ENCODE results near the gene TNFRSF19. TPM values are rescaled to one million over a fixed set of nuclear protein-coding genes. Genes with fewer than 3 reads are reported as not detected.

The TNFRSF19 gene
- total RNA-seq, 1 donor from 2014 or later = 25.9 TPM

- peaks cover 56% of the 10 kb centered on the region for H3K4me1 ChIP-seq
- H3K36me3 ChIP-seq = no peaks in the 10 kb centered on the region
- peak overlapping the region; percentile 42 for H3K4me3 ChIP-seq
- H3K27me3 ChIP-seq (ENCODE audit: low read depth) = no peaks in the 10 kb centered on the region
- peak overlapping the region; percentile 90 for H3K27ac ChIP-seq (replicated peaks)
- no peak for TF ChIP-seq CTCF (IDR thresholded peaks at IDR 0.05; ENCODE audit: borderline replicate concordance)
- H3K9me3 ChIP-seq (replicated peaks) = no peaks in the 10 kb centered on the region
- peak; percentile 57 for DNase-seq
- intact Hi-C loops (cut with micrococcal nuclease) = no loop called here
These were observed 11.3 kb upstream of the TNFRSF19 start for GRCh38 chr13:23558675-23559536.

DNA sequence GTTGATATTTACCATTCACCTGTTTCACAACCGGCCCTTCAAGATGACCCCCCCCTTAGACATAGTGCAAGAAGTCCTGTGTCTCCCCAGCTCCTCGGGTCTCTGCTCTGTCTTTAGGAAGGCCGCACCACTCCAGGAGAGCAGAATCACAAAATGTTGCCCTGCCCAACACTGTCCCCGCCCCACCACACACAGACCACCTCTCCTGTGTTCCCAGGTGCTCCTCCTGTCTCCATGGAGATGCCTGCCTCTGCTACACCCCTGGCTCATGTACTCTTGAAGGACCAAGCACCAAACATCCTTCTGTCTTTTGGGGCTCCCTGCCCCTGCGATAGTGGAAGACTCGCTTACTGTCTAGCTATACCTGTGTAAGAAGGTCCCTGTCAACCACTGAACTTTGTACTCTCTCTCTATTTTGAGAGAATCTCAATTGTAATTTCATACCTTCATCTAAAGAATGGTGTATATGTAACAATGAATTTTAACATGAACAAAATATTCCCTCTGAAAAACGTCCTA lies 9.6 kb upstream of the TNFRSF19 start:
- Histone ChIP-seq H3K27me3 (ENCODE audit: low read depth) (no peaks in the 10 kb centered on the region), H3K9me3 (replicated peaks) (no peaks in the 10 kb centered on the region), H3K27ac (replicated peaks) (peak overlapping the region; percentile 90), H3K4me1 (peaks cover 56% of the 10 kb centered on the region), H3K36me3 (no peaks in the 10 kb centered on the region), H3K4me3 (no peak overlapping the region)
- DNase-seq = no peak
- intact Hi-C loops (cut with micrococcal nuclease) = no loop called here
- no peak for TF ChIP-seq CTCF (IDR thresholded peaks at IDR 0.05; ENCODE audit: borderline replicate concordance)

DNA sequence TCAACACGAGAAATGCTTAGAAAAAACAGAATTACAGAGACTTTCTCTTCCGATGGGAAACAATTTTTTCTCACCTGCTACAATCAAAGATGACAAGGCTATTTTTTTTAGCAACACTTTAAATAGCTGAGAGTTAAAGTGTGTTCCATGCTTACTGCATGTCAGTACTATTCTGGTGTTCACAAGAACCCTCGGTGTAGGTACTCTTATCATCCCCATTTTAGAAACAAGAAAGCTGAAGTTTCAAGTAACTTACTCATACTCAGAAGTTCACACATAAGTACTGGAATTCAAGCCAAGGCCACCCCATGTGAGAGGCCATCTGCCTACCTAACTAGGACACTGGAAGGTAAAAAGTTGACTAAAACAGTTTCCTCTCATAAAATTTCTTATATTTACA lies 9.0 kb upstream of the TNFRSF19 start:
- intact Hi-C loops (cut with micrococcal nuclease) = no loop called here
- Histone ChIP-seq H3K4me1 (peaks cover 56% of the 10 kb centered on the region), H3K27ac (replicated peaks) (peak overlapping the region; percentile 90), H3K4me3 (no peak overlapping the region), H3K36me3 (no peaks in the 10 kb centered on the region), H3K27me3 (ENCODE audit: low read depth) (no peaks in the 10 kb centered on the region), H3K9me3 (replicated peaks) (no peaks in the 10 kb centered on the region)
- no peak for DNase-seq
- TF ChIP-seq CTCF (IDR thresholded peaks at IDR 0.05; ENCODE audit: borderline replicate concordance) = no peak

DNA sequence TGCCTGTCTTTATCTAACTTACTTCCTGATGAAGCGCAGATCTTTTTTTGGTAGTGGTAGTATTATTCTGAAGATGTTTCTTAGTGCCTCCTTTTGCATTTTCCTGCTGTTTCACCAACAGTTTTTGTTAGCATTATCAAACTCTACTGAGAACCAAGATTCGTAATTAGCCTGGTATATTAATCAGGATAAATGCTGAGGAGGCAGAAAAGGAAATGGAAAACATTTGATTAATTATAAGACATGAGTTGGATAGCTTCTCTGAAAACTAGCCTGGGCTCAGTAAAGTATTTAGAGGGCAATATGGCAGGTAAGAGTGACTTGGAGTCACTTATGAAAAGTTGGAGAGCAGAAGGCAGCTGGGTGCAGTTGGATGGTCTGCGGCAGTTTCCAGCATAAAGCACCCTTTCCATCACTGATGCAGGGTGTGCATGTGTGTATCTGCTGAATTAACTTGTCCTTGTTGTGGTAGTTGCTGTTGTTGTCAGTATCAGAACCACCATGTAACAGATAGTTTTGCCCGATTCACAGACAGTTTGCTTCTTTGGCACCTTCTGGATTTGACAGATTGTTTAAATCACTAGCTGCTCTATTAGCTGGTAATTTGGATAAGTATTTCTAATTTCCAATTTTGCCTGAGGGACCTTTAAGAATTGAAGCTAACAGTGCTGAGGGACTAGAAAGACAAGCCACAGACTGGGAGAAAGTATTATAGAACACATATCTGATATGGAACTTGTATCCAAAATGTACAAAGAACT lies 6.9 kb upstream of the TNFRSF19 start:
- H3K4me1 ChIP-seq = peaks cover 49% of the 10 kb centered on the region
- H3K27ac ChIP-seq (replicated peaks) = peak overlapping the region; percentile 90
- no peaks in the 10 kb centered on the region for H3K36me3 ChIP-seq
- no peaks in the 10 kb centered on the region for H3K9me3 ChIP-seq (replicated peaks)
- DNase-seq = no peak
- intact Hi-C loops (cut with micrococcal nuclease) = no loop called here
- no peak overlapping the region for H3K4me3 ChIP-seq
- no peak for TF ChIP-seq CTCF (IDR thresholded peaks at IDR 0.05; ENCODE audit: borderline replicate concordance)
- H3K27me3 ChIP-seq (ENCODE audit: low read depth) = no peaks in the 10 kb centered on the region

DNA sequence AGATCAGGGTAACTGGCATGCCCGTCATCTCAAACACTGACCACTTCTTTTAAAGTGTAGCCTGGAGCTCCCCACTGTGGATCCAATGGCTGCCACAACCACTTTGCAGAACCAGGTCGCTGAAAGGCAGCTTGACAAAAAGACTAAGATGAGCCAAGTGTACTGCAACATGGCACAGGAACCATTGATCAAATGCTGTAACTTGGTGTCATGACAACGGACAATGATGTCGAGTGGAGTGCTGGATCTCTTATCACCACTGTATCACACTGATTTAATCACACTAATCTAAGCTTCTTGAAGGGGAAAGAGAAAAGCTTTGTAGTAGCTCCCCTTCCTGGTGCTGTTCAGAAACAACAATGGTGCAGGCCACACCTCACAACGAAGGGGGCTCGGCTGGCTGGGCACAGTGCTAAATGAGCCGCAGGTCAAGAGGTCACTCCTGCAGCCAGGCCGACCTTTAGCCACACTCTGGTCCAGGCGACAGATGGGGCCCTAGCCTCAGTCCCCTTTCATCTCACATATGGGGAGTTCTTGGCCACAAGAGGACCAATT lies 2.2 kb upstream of the TNFRSF19 start:
- H3K36me3 ChIP-seq = no peaks in the 10 kb centered on the region
- no peak overlapping the region for H3K4me3 ChIP-seq
- peak overlapping the region; percentile 27 for H3K27ac ChIP-seq (replicated peaks)
- intact Hi-C loops (cut with micrococcal nuclease) = no loop called here
- peaks cover 18% of the 10 kb centered on the region for H3K4me1 ChIP-seq
- H3K27me3 ChIP-seq (ENCODE audit: low read depth) = no peaks in the 10 kb centered on the region
- no peak for DNase-seq
- no peaks in the 10 kb centered on the region for H3K9me3 ChIP-seq (replicated peaks)
- TF ChIP-seq CTCF (IDR thresholded peaks at IDR 0.05; ENCODE audit: borderline replicate concordance) = peak; percentile 45

All from left ventricle myocardium inferior (tissue), 1 donor.